VCaP (cell line): ENCODE results near the gene ZBTB18.

Experiments
- H3K27ac ChIP-seq: fragments of 450-650 bp; 2 replicates; pipeline ENCODE4 v1.5.1; 2017
- CTCF ChIP-seq: fragments of 450-650 bp; conservative IDR thresholded peaks from 2 replicates; pipeline ENCODE4 v1.5.1; 2017; ENCODE audit warnings: mild to moderate bottlenecking, moderate library complexity

ZBTB18 gene

GRCh38 chr1:244097523-244098405 is 46.7 kb downstream of the ZBTB18 start:
- no peak for TF ChIP-seq CTCF
- H3K27ac ChIP-seq, result no peak overlapping the region

GRCh38 chr1:244099258-244099930 is 48.3 kb downstream of the ZBTB18 start:
- TF ChIP-seq CTCF, result no peak
- no peak overlapping the region for H3K27ac ChIP-seq

GRCh38 chr1:244100276-244100675 is 49.2 kb downstream of the ZBTB18 start:
- TF ChIP-seq CTCF, result no peak
- H3K27ac ChIP-seq, result no peak overlapping the region

- H3K27ac ChIP-seq, result no peak overlapping the region
- TF ChIP-seq CTCF, result no peak
Observed at GRCh38 chr1:244100704-244101453, 49.8 kb downstream of the ZBTB18 start.

- H3K27ac ChIP-seq, result no peak overlapping the region
- TF ChIP-seq CTCF, result no peak
Observed at GRCh38 chr1:244102046-244102445, 51.0 kb downstream of the ZBTB18 start.

GRCh38 chr1:244102468-244102867 is 51.4 kb downstream of the ZBTB18 start:
- no peak overlapping the region for H3K27ac ChIP-seq
- no peak for TF ChIP-seq CTCF
